ENCODE measurements around the gene IWS1.
"Not testable (repeated sequence)": the region's sequence is repeated elsewhere in the genome, so short reads cannot be mapped to it uniquely, and the experiment has no call there.

The IWS1 gene

GRCh38 chr2:127530245-127531140, 4.2 kb upstream of the IWS1 start:
- H3K27ac ChIP-seq: peak overlapping the region; percentile 68
- DNase-seq (ENCODE audit: low read depth, low spot score): no peak

DNA sequence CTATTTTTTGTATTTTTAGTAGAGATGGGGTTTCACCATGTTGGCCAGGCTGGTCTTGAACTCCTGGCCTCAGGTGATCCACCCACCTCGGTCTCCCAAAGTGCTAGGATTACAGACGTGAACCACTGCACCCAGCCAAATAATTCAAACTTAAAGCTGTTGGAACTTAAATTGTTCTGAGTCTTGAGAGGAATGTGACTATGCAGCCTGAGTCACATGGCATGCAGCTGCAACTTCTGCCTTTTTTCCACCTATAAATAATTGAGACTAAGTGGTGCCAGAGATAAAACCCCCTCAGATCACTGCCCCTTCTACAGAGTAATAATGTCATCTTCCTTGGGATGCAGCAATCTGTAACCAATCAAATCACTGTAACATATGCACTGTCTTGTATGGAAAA, 3.1 kb upstream of the IWS1 start:
- not testable (repeated sequence) for DNase-seq (ENCODE audit: low read depth, low spot score); H3K27ac ChIP-seq

- DNase-seq (ENCODE audit: low read depth, low spot score): no peak
- H3K27ac ChIP-seq: no peak overlapping the region
These were observed 2.2 kb upstream of the IWS1 start for GRCh38 chr2:127528487-127528886.

GRCh38 chr2:127527001-127527804, 914 bp upstream of the IWS1 start:
- H3K27ac ChIP-seq: peak overlapping the region; percentile 99
- peak; percentile 88 for DNase-seq (ENCODE audit: low read depth, low spot score)

GRCh38 chr2:127525691-127526131, 578 bp downstream of the IWS1 start:
- H3K27ac ChIP-seq: peak overlapping the region; percentile 99
- no peak for DNase-seq (ENCODE audit: low read depth, low spot score)

DNA sequence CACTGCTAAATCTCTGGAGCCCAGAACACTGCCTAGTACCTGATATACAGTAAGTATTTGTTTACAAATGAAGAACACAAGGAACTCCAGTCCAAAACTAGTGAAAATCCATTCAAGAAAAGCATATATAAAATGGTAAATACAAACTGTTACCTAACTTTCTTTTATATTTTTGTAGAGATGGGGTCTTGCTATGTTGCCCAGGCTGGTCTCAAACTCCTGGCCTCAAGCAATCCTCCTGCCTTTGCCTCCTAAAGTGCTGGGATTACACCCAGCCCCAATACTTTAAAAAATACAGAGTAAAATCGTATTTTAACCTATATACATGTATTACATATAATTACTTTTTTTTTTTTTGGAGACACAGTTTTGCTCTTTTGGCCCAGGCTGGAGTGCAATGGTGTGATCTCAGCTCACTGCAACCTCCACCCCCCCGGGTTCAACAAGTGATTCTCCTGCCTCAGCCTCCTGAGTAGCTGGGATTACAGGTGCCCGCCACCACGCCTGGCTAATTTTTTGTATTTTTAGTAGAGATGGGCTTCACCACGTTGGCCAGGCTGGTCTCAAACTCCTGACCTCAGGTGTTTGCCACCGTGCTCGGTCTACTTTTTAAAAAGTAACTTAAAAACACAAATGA, 2.0 kb downstream of the IWS1 start:
- DNase-seq (ENCODE audit: low read depth, low spot score); H3K27ac ChIP-seq: not testable (repeated sequence)

DNA sequence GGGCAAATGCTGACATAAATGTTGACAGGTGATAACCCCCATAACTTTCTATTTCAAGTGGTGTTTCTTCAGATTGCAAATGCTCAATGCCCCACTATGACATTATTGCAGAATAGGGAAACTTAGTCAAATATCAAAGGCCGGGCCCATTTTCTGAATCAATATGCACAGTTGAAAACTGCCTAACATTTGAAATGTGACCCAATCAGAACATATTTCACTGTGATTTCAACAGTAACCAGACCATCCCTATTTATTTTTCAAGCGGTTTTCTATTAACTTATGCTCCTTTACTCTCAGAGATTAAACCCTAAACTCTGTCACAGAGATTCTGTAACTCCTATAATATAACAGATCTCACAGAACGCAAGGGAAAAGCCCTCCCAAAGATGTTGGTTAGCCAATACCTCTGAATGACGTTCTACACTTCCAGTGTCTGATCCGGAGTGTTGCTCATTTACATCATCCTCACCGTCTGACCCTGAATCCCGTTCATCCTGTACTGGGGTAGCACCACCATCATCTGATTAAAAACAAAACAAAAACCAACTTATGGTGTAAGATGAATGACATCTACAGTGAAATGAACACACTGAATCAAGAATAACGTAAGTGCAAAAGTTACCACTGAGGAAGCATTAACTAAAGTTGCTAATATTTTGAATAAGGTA, 2.9 kb downstream of the IWS1 start:
- no peak overlapping the region for H3K27ac ChIP-seq
- no peak for DNase-seq (ENCODE audit: low read depth, low spot score)

- no peak for DNase-seq (ENCODE audit: low read depth, low spot score)
- no peak overlapping the region for H3K27ac ChIP-seq
These were observed 5.9 kb downstream of the IWS1 start for GRCh38 chr2:127520424-127520823.

DNA sequence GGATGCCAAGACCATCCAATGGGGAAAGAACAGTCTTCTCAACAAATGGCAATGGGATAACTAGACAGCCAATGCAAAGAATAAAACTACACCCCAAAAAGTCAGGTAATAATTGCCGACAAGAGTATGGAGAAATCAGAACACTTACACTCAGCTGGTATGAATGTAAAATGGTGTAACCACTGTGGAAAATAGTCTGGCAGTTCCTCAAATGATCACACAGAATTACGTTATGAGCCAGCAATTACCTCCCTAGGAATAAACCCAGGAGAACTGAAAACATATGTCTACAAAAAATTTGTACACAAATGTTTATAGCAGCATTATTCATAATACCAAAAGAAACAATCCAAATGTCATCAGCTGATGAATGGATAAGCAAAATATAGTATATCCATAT, 8.8 kb downstream of the IWS1 start:
- H3K27ac ChIP-seq: no peak overlapping the region
- DNase-seq (ENCODE audit: low read depth, low spot score): no peak

GRCh38 chr2:127516041-127516762, 10.1 kb downstream of the IWS1 start:
- no peak overlapping the region for H3K27ac ChIP-seq
- no peak for DNase-seq (ENCODE audit: low read depth, low spot score)

DNA sequence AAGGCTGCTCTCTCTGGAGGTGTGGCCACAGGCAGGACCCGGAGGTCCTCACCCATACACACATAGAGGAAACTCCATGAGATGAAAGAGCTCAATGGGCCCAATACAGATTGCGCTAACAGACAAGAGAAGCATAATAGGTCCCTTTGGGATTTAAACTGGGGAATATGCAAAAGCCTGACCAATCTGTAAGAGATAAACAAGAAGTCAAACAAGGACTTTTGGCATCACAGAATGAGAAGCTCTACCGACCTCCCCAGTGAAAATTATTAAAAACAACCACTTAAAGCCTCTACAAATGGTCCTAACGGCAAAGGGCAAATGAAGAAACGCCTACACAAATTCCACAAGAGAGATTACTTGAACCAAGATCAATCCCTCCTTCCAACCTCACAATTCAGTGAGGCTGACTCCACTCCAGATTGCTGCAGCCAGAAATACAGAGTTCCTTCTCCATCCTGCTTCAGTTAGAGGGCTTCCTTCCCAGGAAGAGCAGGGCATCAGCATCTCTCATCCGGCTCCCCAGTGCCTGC, 10.8 kb downstream of the IWS1 start:
- no peak for DNase-seq (ENCODE audit: low read depth, low spot score)
- H3K27ac ChIP-seq: no peak overlapping the region

DNA sequence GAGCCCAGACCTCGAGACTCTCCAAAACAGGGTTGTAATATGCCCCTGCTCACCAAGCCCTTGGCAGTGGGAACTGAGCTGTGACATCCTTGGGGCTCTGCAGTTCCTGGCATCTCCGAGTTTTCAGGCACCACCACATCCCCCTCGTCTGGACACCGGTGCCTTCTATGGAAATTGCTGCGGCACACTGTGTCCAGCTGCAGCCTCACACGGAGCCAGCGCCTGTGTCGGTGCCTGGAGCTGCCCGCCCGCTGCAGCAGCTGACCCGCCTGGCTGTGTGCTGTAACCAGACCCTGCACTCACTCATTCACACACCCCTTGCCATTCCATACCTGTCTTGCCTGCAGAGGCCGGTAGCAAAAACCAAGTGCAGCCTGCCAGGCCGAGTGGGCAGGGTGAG, 11.8 kb downstream of the IWS1 start:
- no peak overlapping the region for H3K27ac ChIP-seq
- no peak for DNase-seq (ENCODE audit: low read depth, low spot score)

DNA sequence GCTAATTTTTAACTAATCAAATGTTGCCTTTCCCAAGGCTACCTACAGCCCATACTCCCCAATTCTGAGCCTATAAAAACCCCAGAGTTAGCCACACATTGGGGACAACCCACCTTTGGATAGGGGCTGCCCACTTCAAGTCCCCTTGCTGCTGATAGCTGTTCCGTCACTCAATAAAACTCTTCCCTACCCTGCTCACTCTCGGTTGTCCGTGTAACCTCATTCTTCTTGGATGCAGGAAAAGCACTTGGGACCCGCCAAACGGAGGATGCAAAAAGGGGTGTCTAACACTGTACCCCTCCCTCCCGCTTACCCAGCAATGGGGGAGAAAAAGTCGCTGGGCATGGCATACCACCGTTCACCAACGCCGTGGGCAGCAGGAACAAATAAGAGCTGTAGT, 12.2 kb downstream of the IWS1 start:
- DNase-seq (ENCODE audit: low read depth, low spot score): no peak
- no peak overlapping the region for H3K27ac ChIP-seq

DNA sequence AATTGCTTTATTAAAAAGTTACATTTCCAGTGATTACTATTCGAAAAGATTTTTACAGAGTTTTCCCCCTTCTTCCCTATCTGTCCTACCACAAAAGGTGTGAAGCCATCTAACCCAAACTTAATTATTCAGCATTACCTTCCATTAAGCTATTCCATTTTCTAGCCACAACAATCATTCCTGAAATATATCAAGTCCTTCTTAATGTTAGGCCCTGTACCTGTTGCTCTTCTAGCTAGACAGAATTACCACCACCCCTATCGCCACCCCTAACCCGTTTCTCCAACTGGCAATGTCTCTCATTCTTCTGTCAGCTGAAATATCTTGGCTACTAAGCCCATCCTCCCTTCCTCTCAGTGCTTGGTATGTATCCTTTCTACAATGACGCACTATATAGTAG, 13.9 kb downstream of the IWS1 start:
- DNase-seq (ENCODE audit: low read depth, low spot score): no peak
- no peak overlapping the region for H3K27ac ChIP-seq

- no peak overlapping the region for H3K27ac ChIP-seq
- no peak for DNase-seq (ENCODE audit: low read depth, low spot score)
These were observed 14.4 kb downstream of the IWS1 start for GRCh38 chr2:127511917-127512316.

GRCh38 chr2:127511090-127511695, 15.1 kb downstream of the IWS1 start:
- H3K27ac ChIP-seq: peak overlapping the region; percentile 59
- DNase-seq (ENCODE audit: low read depth, low spot score): no peak

- no peak for DNase-seq (ENCODE audit: low read depth, low spot score)
- H3K27ac ChIP-seq: peak overlapping the region; percentile 59
These were observed 16.2 kb downstream of the IWS1 start for GRCh38 chr2:127510073-127510472.

GRCh38 chr2:127508631-127509034, 17.7 kb downstream of the IWS1 start:
- DNase-seq (ENCODE audit: low read depth, low spot score): peak; percentile 94
- peak overlapping the region; percentile 59 for H3K27ac ChIP-seq

DNA sequence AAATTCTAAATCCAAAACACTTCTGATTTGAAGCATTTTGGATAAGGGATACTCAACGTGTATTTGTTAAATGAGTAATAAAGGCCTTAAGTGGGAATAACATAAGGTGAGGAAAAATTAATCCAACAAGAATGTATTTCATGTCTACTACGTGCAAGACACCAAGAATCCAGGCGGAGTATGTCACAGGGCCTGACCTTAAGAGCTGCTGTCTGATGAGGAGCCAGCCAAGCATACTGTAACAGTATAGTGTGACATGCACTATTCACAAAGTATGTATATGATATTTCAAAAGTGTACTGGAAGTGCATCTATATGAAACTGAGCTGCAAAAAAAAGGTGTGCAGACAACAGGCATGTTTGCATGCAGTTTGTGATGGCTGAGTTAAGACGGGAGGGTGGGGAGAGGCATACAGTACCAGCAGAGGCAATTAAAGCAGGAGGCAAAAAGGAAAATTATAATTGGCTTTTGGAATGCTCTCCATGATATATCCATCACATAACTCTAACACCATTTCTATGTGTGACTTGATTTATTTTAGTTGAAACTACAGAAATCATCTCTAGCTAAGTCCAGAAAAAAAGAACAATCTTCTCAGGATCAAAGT, 18.2 kb downstream of the IWS1 start:
- peak overlapping the region; percentile 59 for H3K27ac ChIP-seq
- DNase-seq (ENCODE audit: low read depth, low spot score): no peak
